Adrenal gland (tissue), 5 donors: Measurements from ENCODE around the gene TTC9C.

ENCODE experiments used
- CTCF ChIP-seq, 6 experiments: fragments of 450-650 bp in 4 of 6; fragments of 200-600 bp in 2 of 6; sonication (generic) in 1 of 6; IDR thresholded peaks; 1 replicate in 5 of 6; 2 replicates in 1 of 6; pipeline versions ENCODE4 v1.5.1 to v1.8.0; 2016 to 2021; ENCODE audit warnings: antibody characterized with exemption in 6 of 6, mild to moderate bottlenecking in 2 of 6, moderate library complexity in 1 of 6
- POLR2A ChIP-seq, 2 donors: fragments of 450-650 bp; IDR thresholded peaks; one replicate each; pipeline ENCODE4 v1.6.1; 2017; ENCODE audit warnings: antibody characterized with exemption in 2 of 2, mild to moderate bottlenecking in 2 of 2, moderate library complexity in 1 of 2
- donor health status: DM: no; HTN: no; CAD: no.

GRCh38 chr11:62774407-62774806 is 46.1 kb downstream of the TTC9C start:
- TF ChIP-seq CTCF (IDR thresholded peaks at IDR 0.05): no peak
- no peak for TF ChIP-seq POLR2A (IDR thresholded peaks at IDR 0.05)
